HEK293 (cell line): ENCODE data around the gene XAF1.

Experiments used
- CTCF ChIA-PET: fragments of 350-600 bp; formaldehyde crosslinking; extraction: SDS; loops from one replicate; lab custom pipeline; 2021; ENCODE audit warnings: antibody characterized with exemption; lab: Yijun Ruan, JAX
- POLR2A ChIA-PET: fragments of 300-600 bp; formaldehyde crosslinking; extraction: SDS; loops from one replicate; lab custom pipeline; 2020; ENCODE audit warnings: antibody characterized with exemption, inconsistent platforms; lab: Yijun Ruan, JAX
- H3K27ac ChIP-seq: fragments of 200-500 bp; sonication (Bioruptor generic); 2 replicates; pipeline ENCODE4 v1.5.1; 2014; ENCODE audit warnings: low read depth, low read length, control low read depth, inconsistent platforms; ENCODE audit errors: extremely low read depth
- H3K36me3 ChIP-seq, 2 experiments: fragments of 200-500 bp in 1 of 2; sonication (Bioruptor generic) in 1 of 2; 1 replicate in 1 of 2; 2 replicates in 1 of 2; pipeline ENCODE4 v1.5.1; 2014 to 2017; ENCODE audit warnings: inconsistent platforms in 2 of 2, low read length in 2 of 2; ENCODE audit not compliant: control insufficient read depth in 2 of 2, insufficient read depth in 1 of 2
- H3K4me1 ChIP-seq: fragments of 200-500 bp; sonication (Bioruptor generic); 2 replicates; pipeline ENCODE4 v1.5.1; 2014; ENCODE audit warnings: mild to moderate bottlenecking, low read length, inconsistent platforms; ENCODE audit not compliant: control insufficient read depth, insufficient read depth
- H3K4me3 ChIP-seq: 2 replicates; pipeline ENCODE4 v1.5.1; 2011; ENCODE audit warnings: low read depth, mild to moderate bottlenecking, control low read depth, low read length, moderate library complexity
- H3K9me3 ChIP-seq: fragments of 200-500 bp; sonication (Bioruptor generic); 2 replicates; pipeline ENCODE4 v1.5.1; 2014; ENCODE audit warnings: low read depth, low read length, inconsistent platforms; ENCODE audit not compliant: control insufficient read depth, insufficient read depth
- GLI2 ChIP-seq: fragments of 450-650 bp; formaldehyde crosslinking; IDR thresholded peaks from 2 replicates; pipeline ENCODE4; 2017; ENCODE audit warnings: missing biosample characterization, missing genetic modification characterization, low read depth, borderline replicate concordance
- GLIS1 ChIP-seq: fragments of 450-650 bp; formaldehyde crosslinking; IDR thresholded peaks from 2 replicates; pipeline ENCODE4 v1.5.1; 2016; ENCODE audit warnings: missing biosample characterization, missing genetic modification characterization
- HOXC10 ChIP-seq: sonication (generic); formaldehyde crosslinking; IDR thresholded peaks from 2 replicates; pipeline ENCODE4 v1.8.1; 2023; ENCODE audit warnings: mild to moderate bottlenecking, missing genetic modification reagents
- ZBTB1 ChIP-seq: fragments of 450-650 bp; formaldehyde crosslinking; IDR thresholded peaks from 2 replicates; pipeline ENCODE4 v1.5.1; 2016; ENCODE audit warnings: missing biosample characterization, missing genetic modification characterization
- ZBTB48 ChIP-seq: fragments of 450-650 bp; formaldehyde crosslinking; IDR thresholded peaks from 2 replicates; pipeline ENCODE4 v1.5.1; 2016; ENCODE audit warnings: missing biosample characterization, missing genetic modification characterization
- ZNF10 ChIP-seq: fragments of 450-650 bp; formaldehyde crosslinking; IDR thresholded peaks from 2 replicates; pipeline ENCODE4 v1.5.1; 2017; ENCODE audit warnings: missing biosample characterization, missing genetic modification characterization
- ZNF138 ChIP-seq: fragments of 450-650 bp; formaldehyde crosslinking; IDR thresholded peaks from 2 replicates; pipeline ENCODE4 v1.5.1; 2016; ENCODE audit warnings: missing biosample characterization, missing genetic modification characterization, borderline replicate concordance
- ZNF174 ChIP-seq: fragments of 450-650 bp; formaldehyde crosslinking; IDR thresholded peaks from 2 replicates; pipeline ENCODE4 v1.5.0; 2017; ENCODE audit warnings: missing biosample characterization, mild to moderate bottlenecking, missing genetic modification characterization
- ZNF2 ChIP-seq: fragments of 450-650 bp; formaldehyde crosslinking; IDR thresholded peaks from 2 replicates; pipeline ENCODE4 v1.5.1; 2016; ENCODE audit warnings: missing biosample characterization, missing genetic modification characterization
- ZNF280D ChIP-seq: fragments of 450-650 bp; formaldehyde crosslinking; IDR thresholded peaks from 2 replicates; pipeline ENCODE4 v1.5.1; 2016; ENCODE audit warnings: missing biosample characterization, missing genetic modification characterization
- ZNF302 ChIP-seq: fragments of 450-650 bp; formaldehyde crosslinking; IDR thresholded peaks from 2 replicates; pipeline ENCODE4 v1.5.1; 2016; ENCODE audit warnings: missing biosample characterization, missing genetic modification characterization, low read depth
- ZNF311 ChIP-seq: fragments of 450-650 bp; formaldehyde crosslinking; IDR thresholded peaks from 2 replicates; pipeline ENCODE4 v1.5.1; 2017; ENCODE audit warnings: missing biosample characterization, missing genetic modification characterization, borderline replicate concordance
- ZNF398 ChIP-seq: fragments of 450-650 bp; formaldehyde crosslinking; IDR thresholded peaks from 2 replicates; pipeline ENCODE4 v1.5.1; 2017; ENCODE audit warnings: missing biosample characterization, missing genetic modification characterization
- ZNF518A ChIP-seq: fragments of 450-650 bp; formaldehyde crosslinking; conservative IDR thresholded peaks from 2 replicates; pipeline ENCODE4 v1.5.1; 2016; ENCODE audit warnings: low read depth, missing biosample characterization, missing genetic modification characterization
- ZNF549 ChIP-seq: fragments of 450-650 bp; IDR thresholded peaks from 2 replicates; pipeline ENCODE4 v1.5.1; 2018; ENCODE audit warnings: missing biosample characterization, missing genetic modification characterization, mild to moderate bottlenecking, inconsistent platforms, moderate library complexity
- ZNF585B ChIP-seq: fragments of 450-650 bp; formaldehyde crosslinking; IDR thresholded peaks from 2 replicates; pipeline ENCODE4 v1.5.1; 2016; ENCODE audit warnings: missing biosample characterization, missing genetic modification characterization
- ZNF596 ChIP-seq: fragments of 450-650 bp; IDR thresholded peaks from 2 replicates; pipeline ENCODE4 v1.5.0; 2018; ENCODE audit warnings: missing biosample characterization, mild to moderate bottlenecking, missing genetic modification characterization, moderate library complexity
- ZNF664 ChIP-seq: fragments of 450-650 bp; formaldehyde crosslinking; IDR thresholded peaks from 2 replicates; pipeline ENCODE4 v1.5.1; 2016; ENCODE audit warnings: missing biosample characterization, missing genetic modification characterization
- ZSCAN23 ChIP-seq: fragments of 450-650 bp; formaldehyde crosslinking; IDR thresholded peaks from 2 replicates; pipeline ENCODE4 v1.5.1; 2016; ENCODE audit warnings: missing biosample characterization, missing genetic modification characterization

XAF1 gene

GRCh38 chr17:6729531-6729930 is 26.3 kb upstream of the XAF1 start:
- Histone ChIP-seq H3K4me3 (no peak overlapping the region), H3K27ac (no peak overlapping the region), H3K36me3 (no peaks in the 10 kb centered on the region)
- CTCF ChIA-PET, result interaction anchor here (1.2 kb wide), 1 partner anchor 275 kb away, joined by 3 read pairs; no protein-coding TSS in a partner anchor
- no peak for TF ChIP-seq ZNF549 (tag by site-specific recombination)
- TF ChIP-seq ZNF398 (tag by site-specific recombination), result no peak
- TF ChIP-seq ZNF280D (tag by site-specific recombination), result no peak
- TF ChIP-seq GLIS1 (tag by site-specific recombination), result no peak
- no peak for TF ChIP-seq ZNF138 (tag by site-specific recombination)
- no peak for TF ChIP-seq ZNF585B (tag by site-specific recombination)
- TF ChIP-seq ZBTB48 (tag by site-specific recombination), result no peak
- TF ChIP-seq ZNF302, result no peak
- TF ChIP-seq ZNF664, result no peak
- TF ChIP-seq ZNF311 (tag by site-specific recombination), result no peak
- TF ChIP-seq ZSCAN23, result no peak
- TF ChIP-seq ZNF596 (tag by site-specific recombination), result no peak
- TF ChIP-seq HOXC10 (CRISPR knock-in tag), result no peak
- TF ChIP-seq ZNF518A (tag by site-specific recombination), result no peak
- TF ChIP-seq ZNF174, result no peak
- no peak for TF ChIP-seq ZNF10 (tag by site-specific recombination)
- TF ChIP-seq GLI2 (tag by site-specific recombination), result no peak
- TF ChIP-seq ZBTB1 (tag by site-specific recombination), result no peak
- no peak for TF ChIP-seq ZNF2 (tag by site-specific recombination)
- TF ChIP-seq, all 188 proteins: peak for 0
- H3K4me1 ChIP-seq, result no peaks in the 10 kb centered on the region
- POLR2A ChIA-PET, result no interaction called here
- H3K9me3 ChIP-seq, result no peaks in the 10 kb centered on the region
